HCT116 (cell line): Measurements from ENCODE around the gene NFATC3. TPM values are rescaled to one million over a fixed set of nuclear protein-coding genes. Genes with fewer than 3 reads are reported as not detected.

Experiments
- ATAC-seq: fragments of 200-7000 bp; cut with Tn5 transposase; 2 replicates; pipeline ENCODE4 v1.9.1; 2020; ENCODE audit warnings: mild to moderate bottlenecking, moderate library complexity
- BruUV-seq: library from RNA; stranded (reverse); fragments of 400-500 nt; replicated peaks from 2 replicates; lab custom pipeline; 2021; lab: Mats Ljungman, UMichigan
- CTCF ChIA-PET: fragments of 300-600 bp; sonication (Branson Sonifier 250); formaldehyde crosslinking; loops from one replicate; lab custom pipeline; 2021; ENCODE audit warnings: antibody characterized with exemption; lab: Charles Lee
- POLR2A ChIA-PET: fragments of 300-600, 350-600 bp; sonication (Branson Sonifier 250); formaldehyde crosslinking; loops from one replicate; lab custom pipeline; 2021; ENCODE audit warnings: antibody characterized with exemption; lab: Charles Lee
- RAD21 ChIA-PET, 2 experiments: fragments of 300-600 bp; sonication (Branson Sonifier 250); formaldehyde crosslinking; loops; one replicate each; lab custom pipeline; 2023; ENCODE audit warnings: low total read pairs in 2 of 2; ENCODE audit not compliant: uncharacterized antibody in 2 of 2, unreplicated experiment in 2 of 2, low non-redundant PET in 1 of 2; lab: Charles Lee
- DNase-seq: peaks from one replicate; pipeline ENCODE4 v3.0.0-alpha.2; 2010; ENCODE audit warnings: low read depth, low spot score
- H2AFZ ChIP-seq: fragments of 200-600 bp; shearing (Covaris generic), sonication (generic); 2 replicates; pipeline ENCODE4 v1.6.1; 2017; ENCODE audit warnings: low read depth, mixed run types, mixed read lengths, antibody characterized with exemption, low read length; ENCODE audit not compliant: poor library complexity, severe bottlenecking
- H3K27ac ChIP-seq: 2 replicates; pipeline ENCODE4 v1.5.1; 2012; ENCODE audit warnings: low read depth, low read length
- H3K27me3 ChIP-seq: fragments of 200-600 bp; sonication (generic); 2 replicates; pipeline ENCODE4 v1.6.1; 2016; ENCODE audit warnings: mixed run types, low read length, mixed read lengths; ENCODE audit not compliant: insufficient read depth
- H3K36me3 ChIP-seq, 2 experiments: fragments of 200-500 bp in 1 of 2; fragments of 200-600 bp in 1 of 2; sonication (Bioruptor generic) in 1 of 2; sonication (generic) in 1 of 2; 2 replicates each; pipeline versions ENCODE4 v1.5.1 to v1.6.1; 2014 to 2016; ENCODE audit warnings: low read length in 2 of 2, inconsistent platforms in 1 of 2, mixed read lengths in 1 of 2, mixed run types in 1 of 2; ENCODE audit not compliant: insufficient read depth in 2 of 2, control insufficient read depth in 1 of 2
- H3K4me1 ChIP-seq, 2 experiments: fragments of 200-600 bp in 1 of 2; sonication (generic) in 1 of 2; 2 replicates each; pipeline versions ENCODE4 v1.5.1 to v1.6.1; 2012 to 2017; ENCODE audit warnings: low read length in 2 of 2, inconsistent platforms in 1 of 2, mild to moderate bottlenecking in 1 of 2, mixed read lengths in 1 of 2, mixed run types in 1 of 2, moderate library complexity in 1 of 2; ENCODE audit not compliant: insufficient read depth in 2 of 2, control insufficient read depth in 1 of 2
- H3K4me2 ChIP-seq: fragments of 200-600 bp; sonication (generic); 2 replicates; pipeline ENCODE4 v1.6.1; 2017; ENCODE audit warnings: mixed run types, low read length, mixed read lengths
- H3K4me3 ChIP-seq, 2 experiments: fragments of 200-600 bp in 1 of 2; sonication (generic) in 1 of 2; replicated peaks in 1 of 2; 2 replicates each; pipeline ENCODE4 v1.5.1; 2011 to 2016; ENCODE audit warnings: low read length in 2 of 2, control low read depth in 1 of 2, low read depth in 1 of 2, mild to moderate bottlenecking in 1 of 2, mixed read lengths in 1 of 2, mixed run types in 1 of 2
- H3K79me2 ChIP-seq: fragments of 200-600 bp; sonication (generic); 2 replicates; pipeline ENCODE4 v1.6.1; 2017; ENCODE audit warnings: mild to moderate bottlenecking, mixed run types, low read length, moderate library complexity, mixed read lengths; ENCODE audit not compliant: insufficient read depth
- H3K9ac ChIP-seq: fragments of 200-600 bp; sonication (generic); 2 replicates; pipeline ENCODE4 v1.6.1; 2016; ENCODE audit warnings: low read length, mixed read lengths
- H3K9me2 ChIP-seq: fragments of 200-600 bp; sonication (generic), shearing (Covaris generic); 2 replicates; pipeline ENCODE4 v1.6.1; 2017; ENCODE audit warnings: mixed run types, mild to moderate bottlenecking, moderate library complexity; ENCODE audit not compliant: insufficient read depth
- H3K9me3 ChIP-seq, 2 experiments: fragments of 200-500 bp in 1 of 2; fragments of 200-600 bp in 1 of 2; sonication (Bioruptor generic) in 1 of 2; sonication (generic) in 1 of 2; 2 replicates each; pipeline ENCODE4 v1.6.1; 2014 to 2017; ENCODE audit warnings: low read length in 2 of 2, mixed read lengths in 2 of 2, inconsistent platforms in 1 of 2, low read depth in 1 of 2, mild to moderate bottlenecking in 1 of 2, mixed run types in 1 of 2, moderate library complexity in 1 of 2; ENCODE audit not compliant: control insufficient read depth in 1 of 2, insufficient read depth in 1 of 2
- H4K20me1 ChIP-seq: fragments of 200-600 bp; sonication (generic), shearing (Covaris generic); 2 replicates; pipeline ENCODE4 v1.6.1; 2017; ENCODE audit warnings: mixed run types, mild to moderate bottlenecking, moderate library complexity; ENCODE audit not compliant: insufficient read depth
- CTCF ChIP-seq, 3 experiments: fragments of 200-600 bp in 1 of 3; sonication (generic) in 1 of 3; IDR thresholded peaks in 2 of 3; conservative IDR thresholded peaks in 1 of 3; 2 replicates each; pipeline ENCODE4 v1.5.1; 2012 to 2017; ENCODE audit warnings: low read depth in 2 of 3, low read length in 2 of 3, antibody characterized with exemption in 1 of 3, borderline replicate concordance in 1 of 3, control low read depth in 1 of 3, mild to moderate bottlenecking in 1 of 3, mixed read lengths in 1 of 3, mixed run types in 1 of 3, moderate library complexity in 1 of 3; ENCODE audit not compliant: insufficient read depth in 1 of 3
- EZH2 ChIP-seq: fragments of 200-600 bp; sonication (generic); IDR thresholded peaks from 2 replicates; pipeline ENCODE4 v1.6.1; 2017; ENCODE audit warnings: antibody characterized with exemption, mixed run types
- FOSL1 ChIP-seq: IDR thresholded peaks from 2 replicates; pipeline ENCODE4 v1.6.1; 2012; ENCODE audit warnings: low read depth
- ZFX ChIP-seq: fragments of 450-650 bp; IDR thresholded peaks from 2 replicates; pipeline ENCODE4 v1.6.1; 2017
- ZNF274 ChIP-seq: fragments of 200-500 bp; sonication (Bioruptor generic); IDR thresholded peaks from 2 replicates; pipeline ENCODE4 v1.6.1; 2014; ENCODE audit warnings: mild to moderate bottlenecking, low read depth, low read length, inconsistent platforms
- intact Hi-C: fragments of 100-400 bp; cut with micrococcal nuclease; formaldehyde crosslinking; loops from 2 replicates; pipeline ENCODE4 v1.10.0; 2022
- total RNA-seq: library from RNA; stranded (reverse); gene quantifications from one replicate; pipeline ENCODE4 v1.2.1, GENCODE V29; 2021; ENCODE audit not compliant: unreplicated experiment
- TF ChIP-seq, protein P1 (sequence below): IDR thresholded peaks from 2 replicates; pipeline ENCODE4 v1.6.1; 2012
- TF ChIP-seq, protein P2 (sequence below): IDR thresholded peaks from 2 replicates; pipeline ENCODE4 v1.6.1; 2012
- TF ChIP-seq, protein P3 (sequence below): IDR thresholded peaks from 2 replicates; pipeline ENCODE4 v1.6.1; 2011; ENCODE audit warnings: mild to moderate bottlenecking, low read length, moderate library complexity; ENCODE audit not compliant: insufficient replicate concordance; ENCODE audit errors: extremely low read depth

The NFATC3 gene
- total RNA-seq, 1 experiment from 2014 or later, result 25.6 TPM

DNA sequence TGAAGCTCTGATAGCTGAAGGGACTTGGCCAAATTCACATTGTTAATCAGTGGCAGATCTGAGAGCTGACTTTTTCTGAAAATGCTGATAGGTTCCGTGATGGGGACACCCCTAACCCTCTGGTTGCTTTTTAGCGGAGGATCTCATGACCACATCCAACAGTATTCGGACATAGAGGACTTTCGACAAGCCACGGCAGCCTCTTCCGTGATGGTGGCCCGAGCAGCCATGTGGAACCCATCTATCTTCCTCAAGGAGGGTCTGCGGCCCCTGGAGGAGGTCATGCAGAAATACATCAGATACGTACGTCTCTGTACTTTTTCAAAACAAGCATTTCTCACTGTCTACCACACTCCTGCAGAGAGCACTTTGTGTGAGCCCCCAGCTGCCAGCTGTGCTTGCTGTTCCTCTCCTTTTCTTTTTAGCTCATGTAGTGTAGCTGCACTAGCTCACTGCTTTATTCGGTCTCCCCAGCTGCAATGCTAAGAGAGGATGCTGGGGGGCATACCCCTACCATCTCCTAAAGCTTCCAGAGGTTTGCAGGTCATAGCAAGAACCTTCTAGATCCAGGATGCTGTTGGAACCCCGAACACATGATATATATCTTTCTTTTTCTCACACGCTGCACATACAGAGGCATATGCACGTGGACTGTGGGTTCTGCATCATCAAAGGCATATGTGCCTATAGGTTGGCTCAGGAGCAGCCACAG is 14.2 kb upstream of the NFATC3 start:
- H3K9me3 ChIP-seq, result no peaks in the 10 kb centered on the region
- H2AFZ ChIP-seq, result no peak overlapping the region
- ChIA-PET RAD21 (no interaction called here), CTCF (interaction anchor here (1.0 kb wide), 1 partner anchor 10 kb away, joined by 4 read pairs; no protein-coding TSS in a partner anchor), POLR2A (no interaction called here)
- H3K4me3 ChIP-seq, result no peak overlapping the region
- DNase-seq (no peak), ATAC-seq (no peak)
- TF ChIP-seq CTCF (IDR thresholded peaks at IDR 0.05 in 2 of 3, conservative IDR thresholded peaks at IDR 0.05 in 1 of 3; ENCODE audit: borderline replicate concordance in 1 of 3, insufficient read depth in 1 of 3, low read depth in 2 of 3, low read length in 2 of 3) (no peak), ZFX (no peak), ZNF274 (no peak), FOSL1 (no peak), EZH2 (no peak)
- TF ChIP-seq, protein P1, sequence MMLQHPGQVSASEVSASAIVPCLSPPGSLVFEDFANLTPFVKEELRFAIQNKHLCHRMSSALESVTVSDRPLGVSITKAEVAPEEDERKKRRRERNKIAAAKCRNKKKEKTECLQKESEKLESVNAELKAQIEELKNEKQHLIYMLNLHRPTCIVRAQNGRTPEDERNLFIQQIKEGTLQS, result no peak
- TF ChIP-seq, protein P2, sequence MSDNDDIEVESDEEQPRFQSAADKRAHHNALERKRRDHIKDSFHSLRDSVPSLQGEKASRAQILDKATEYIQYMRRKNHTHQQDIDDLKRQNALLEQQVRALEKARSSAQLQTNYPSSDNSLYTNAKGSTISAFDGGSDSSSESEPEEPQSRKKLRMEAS, result no peak
- TF ChIP-seq, protein P3, sequence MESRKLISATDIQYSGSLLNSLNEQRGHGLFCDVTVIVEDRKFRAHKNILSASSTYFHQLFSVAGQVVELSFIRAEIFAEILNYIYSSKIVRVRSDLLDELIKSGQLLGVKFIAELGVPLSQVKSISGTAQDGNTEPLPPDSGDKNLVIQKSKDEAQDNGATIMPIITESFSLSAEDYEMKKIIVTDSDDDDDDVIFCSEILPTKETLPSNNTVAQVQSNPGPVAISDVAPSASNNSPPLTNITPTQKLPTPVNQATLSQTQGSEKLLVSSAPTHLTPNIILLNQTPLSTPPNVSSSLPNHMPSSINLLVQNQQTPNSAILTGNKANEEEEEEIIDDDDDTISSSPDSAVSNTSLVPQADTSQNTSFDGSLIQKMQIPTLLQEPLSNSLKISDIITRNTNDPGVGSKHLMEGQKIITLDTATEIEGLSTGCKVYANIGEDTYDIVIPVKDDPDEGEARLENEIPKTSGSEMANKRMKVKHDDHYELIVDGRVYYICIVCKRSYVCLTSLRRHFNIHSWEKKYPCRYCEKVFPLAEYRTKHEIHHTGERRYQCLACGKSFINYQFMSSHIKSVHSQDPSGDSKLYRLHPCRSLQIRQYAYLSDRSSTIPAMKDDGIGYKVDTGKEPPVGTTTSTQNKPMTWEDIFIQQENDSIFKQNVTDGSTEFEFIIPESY, result no peak
- BruUV-seq, result no TSS peak
- intact Hi-C loops, result no loop called here
- H3K4me1 ChIP-seq, result peaks cover 0 to 5% of the 10 kb centered on the region in 2 experiments; a peak in 1 of 4 replicates
- H3K36me3 ChIP-seq, result peaks cover 16 to 29% of the 10 kb centered on the region in 2 experiments; a peak in 3 of 4 replicates
- no peak overlapping the region for H3K9ac ChIP-seq
- no peaks in the 10 kb centered on the region for H3K79me2 ChIP-seq
- no peaks in the 10 kb centered on the region for H3K9me2 ChIP-seq
- no peak overlapping the region for H3K27ac ChIP-seq
- no peaks in the 10 kb centered on the region for H4K20me1 ChIP-seq
- no peaks in the 10 kb centered on the region for H3K27me3 ChIP-seq
- H3K4me2 ChIP-seq, result no peak overlapping the region
